GM21381 (cell line): ENCODE measurements around the gene VAC14.
"Not testable (repeated sequence)": the region's sequence is repeated elsewhere in the genome, so short reads cannot be mapped to it uniquely, and the experiment has no call there.

Experiments
- ATAC-seq: cut with Tn5 transposase; IDR thresholded peaks from one replicate; pipeline ENCODE4 v1.9.1; 2021; ENCODE audit warnings: mild to moderate bottlenecking, moderate library complexity; ENCODE audit not compliant: unreplicated experiment

Gene VAC14

DNA sequence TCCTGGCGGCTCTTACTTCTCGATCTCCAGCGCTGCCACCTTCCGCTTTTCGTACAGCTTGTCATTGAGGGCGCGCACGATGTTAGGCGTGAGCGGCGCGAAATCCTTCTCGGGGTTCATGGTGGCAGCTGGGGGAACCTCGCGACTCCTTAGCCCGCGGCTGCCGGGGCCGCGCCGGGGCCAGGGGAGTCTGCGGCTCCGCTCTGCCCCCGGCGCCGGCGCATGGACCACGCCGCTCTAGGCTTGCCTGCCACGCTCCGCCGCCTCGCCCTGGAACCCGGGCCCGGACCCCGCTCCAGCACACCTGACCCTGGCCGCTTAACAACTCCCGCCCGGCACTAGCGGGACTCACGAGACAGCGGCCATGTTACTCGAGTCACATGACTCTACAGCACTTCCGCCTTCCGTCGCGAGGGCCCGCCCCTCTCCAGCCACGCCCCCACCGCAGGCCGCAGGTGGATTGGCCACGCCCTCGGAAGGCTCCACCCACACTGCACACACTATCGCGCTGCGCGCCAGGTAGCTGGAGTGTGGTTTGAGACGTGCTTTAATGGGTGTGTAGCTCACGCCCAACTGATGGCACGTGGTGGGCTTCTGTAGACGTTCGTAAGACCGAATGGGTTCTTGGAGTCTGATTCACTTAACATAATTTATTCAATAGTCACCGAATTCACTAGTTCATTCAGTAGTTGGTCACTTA is at the start of gene VAC14:
Gene VAC14, minus strand, starts transcription at position 378 of the 700 bp plus-strand sequence. Its CDS starts 258 bp downstream, at position 120.
- peak; percentile 93 for ATAC-seq

DNA sequence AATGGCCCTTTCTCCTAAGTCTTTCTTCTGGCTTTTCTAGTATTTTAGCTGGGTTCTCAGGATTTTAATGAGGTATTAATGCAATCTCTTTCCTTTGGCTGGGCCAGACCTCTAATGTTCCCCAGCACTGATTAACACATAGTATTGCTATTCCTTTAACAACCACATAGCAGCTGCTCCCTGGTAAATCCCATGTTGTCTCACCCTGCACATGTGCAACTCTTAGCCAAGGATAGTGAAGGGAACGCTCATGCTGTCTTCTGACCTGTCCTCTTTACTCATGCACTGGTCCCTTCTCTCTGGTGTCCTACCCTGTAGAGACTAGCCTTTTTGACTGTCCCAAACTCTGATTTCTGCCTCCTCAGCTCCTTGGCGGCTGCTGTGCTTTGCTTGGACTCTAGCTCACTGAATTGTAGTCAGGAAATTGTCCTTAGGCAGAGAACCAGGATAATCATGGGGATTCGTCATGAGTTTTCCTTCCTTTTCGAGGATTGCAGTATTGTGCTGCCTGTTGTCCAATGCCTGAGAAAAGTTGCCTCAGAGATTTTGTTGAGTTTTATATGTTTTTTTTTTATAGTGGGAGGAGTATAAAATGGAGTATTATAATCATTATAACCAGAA is 22.6 kb upstream of the VAC14 start:
- not testable (repeated sequence) for ATAC-seq

DNA sequence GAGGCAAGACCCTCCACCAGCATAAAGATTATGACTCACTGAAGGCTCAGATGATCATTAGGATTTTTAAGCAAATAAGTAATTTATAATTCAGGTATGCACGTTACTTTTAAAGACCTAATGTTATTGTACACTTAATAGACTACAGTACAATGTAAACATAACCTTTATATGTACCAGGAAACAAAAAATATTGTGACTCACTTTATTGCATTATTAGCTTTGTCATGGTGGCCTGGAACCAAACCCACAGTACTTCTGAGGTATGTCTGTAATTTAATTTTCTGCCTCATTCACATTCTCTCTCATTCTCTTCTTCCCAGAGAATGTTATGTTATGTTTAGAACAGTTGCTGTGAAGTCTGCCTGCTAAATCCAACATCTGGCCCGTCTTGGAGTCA is 21.8 kb upstream of the VAC14 start:
- not testable (repeated sequence) for ATAC-seq

DNA sequence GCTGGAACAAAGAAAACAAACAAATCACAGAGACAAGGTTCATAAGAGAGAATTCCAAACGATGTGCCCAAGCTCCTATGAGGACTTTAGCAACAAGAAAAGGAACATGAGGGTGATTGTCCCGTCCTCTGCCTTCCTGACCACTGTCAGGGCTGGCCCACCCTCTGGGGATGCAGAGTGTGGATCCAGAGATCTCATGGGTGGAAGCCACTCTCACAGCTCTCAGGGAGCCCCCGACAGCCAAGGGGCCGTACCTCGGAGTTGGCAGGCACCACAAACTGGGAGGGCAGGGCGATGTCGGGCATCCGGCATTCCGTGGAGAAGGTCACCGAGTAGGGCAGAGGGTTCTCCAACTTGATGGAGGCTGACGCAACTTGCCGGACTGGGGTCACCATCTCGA is 17.1 kb upstream of the VAC14 start:
- not testable (repeated sequence) for ATAC-seq

DNA sequence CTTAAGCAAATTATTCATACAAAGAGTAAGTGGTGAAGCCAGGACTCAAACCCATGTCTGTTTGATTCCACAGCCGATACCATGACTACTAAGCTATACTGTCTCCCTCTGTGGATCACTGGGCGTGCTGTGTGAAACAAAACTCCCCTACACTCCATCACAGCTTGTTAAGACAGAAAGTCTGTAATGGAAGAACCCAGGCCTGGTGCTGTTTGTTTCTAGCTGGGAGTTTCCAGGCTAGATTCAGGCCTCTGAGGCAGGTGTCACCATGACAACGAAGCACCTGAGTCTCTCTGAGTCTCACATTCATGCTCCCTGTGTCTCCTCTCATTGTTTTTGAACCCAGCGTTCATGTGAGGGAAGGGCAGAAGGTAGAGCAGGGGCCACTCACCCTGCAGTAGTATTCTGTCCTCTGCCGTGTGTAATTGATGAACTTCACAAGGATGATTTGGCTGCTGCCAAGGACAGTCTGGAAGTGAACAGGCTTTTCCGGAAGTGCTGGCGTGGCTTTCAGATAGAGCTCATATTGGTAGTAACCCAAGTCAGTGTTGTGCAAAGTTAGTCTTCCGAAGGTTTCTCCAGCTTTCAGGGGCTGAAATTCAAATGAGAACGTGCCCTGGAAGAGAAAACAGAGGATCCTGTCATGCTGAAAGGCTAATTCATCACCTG is 8.6 kb upstream of the VAC14 start:
- ATAC-seq: no peak

DNA sequence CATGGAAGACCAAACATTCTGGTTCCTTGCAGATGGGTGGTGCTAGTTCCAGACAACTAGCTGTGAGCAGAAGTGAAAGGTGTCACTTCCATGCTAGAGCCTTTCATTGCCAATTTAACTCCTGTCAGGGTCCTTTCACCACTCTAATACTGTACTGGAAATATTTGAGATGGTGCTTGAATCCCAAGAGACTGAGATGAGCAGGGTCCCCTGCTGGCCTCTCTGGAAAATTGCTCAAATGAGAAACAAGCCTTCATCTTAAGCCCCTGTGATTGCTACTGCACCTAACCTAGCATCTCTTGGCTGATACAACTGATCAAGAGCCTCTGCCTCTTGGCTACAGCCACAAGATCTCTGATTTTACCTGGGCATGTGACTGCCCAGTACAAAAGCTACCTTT is 7.4 kb upstream of the VAC14 start:
- no peak for ATAC-seq

DNA sequence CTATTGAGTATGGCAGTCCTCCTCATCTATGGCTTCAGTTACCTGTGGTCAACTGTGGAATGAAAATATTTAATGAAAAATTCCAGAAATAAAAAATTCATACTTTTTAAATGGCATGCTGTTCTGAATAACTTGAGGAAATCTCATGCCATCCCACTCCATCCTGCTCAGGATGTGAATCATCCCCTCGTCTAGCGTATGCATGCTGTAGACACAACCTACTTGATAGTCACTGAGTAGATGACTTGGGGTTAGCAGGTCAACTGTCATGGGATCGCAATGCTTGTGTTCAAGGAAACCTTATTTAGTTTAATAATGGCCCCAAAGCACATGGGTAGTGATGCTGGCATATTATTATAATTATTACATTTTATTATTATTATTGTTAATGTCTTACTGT is 4.8 kb upstream of the VAC14 start:
- no peak for ATAC-seq

DNA sequence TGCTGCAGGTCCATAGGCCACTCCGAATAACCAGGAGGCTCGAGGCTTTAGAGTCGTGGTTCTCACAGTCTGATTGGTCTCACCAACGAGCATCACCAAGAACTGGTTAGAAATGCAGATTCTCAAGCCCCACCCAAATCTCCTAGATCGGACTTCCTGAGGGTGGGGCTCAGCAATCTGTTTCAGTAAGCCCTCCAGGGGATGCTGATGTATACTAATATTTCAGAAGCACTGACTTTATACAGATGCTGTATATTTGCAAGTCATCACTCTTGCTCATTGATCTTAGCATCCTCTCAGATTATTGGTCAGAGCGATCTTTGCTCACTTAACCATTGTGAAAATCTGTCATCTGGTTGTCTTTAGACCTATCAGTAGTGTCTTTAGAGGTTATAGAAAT is 4.4 kb upstream of the VAC14 start:
- ATAC-seq: no peak

DNA sequence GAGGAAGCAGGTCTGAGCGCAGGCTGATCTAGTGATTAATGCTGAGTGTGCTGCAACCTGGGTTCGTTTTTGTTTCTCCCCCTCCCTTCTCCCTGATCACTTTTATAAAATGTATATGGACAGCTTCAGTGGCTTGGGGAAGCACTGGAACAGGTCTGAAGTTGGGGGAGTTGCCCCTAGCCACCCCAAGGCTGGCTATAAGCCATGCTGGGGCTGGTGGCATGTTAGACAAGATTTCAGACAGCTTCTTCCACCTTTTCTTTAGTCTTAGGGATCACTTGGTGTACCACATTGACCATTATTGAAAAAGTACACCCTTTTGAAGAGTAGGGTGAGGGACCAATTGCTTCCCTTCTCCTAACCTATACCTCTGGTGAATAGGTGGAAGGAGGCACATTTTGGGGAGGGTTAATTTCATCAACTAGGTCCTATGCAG is 3.8 kb upstream of the VAC14 start:
- no peak for ATAC-seq

DNA sequence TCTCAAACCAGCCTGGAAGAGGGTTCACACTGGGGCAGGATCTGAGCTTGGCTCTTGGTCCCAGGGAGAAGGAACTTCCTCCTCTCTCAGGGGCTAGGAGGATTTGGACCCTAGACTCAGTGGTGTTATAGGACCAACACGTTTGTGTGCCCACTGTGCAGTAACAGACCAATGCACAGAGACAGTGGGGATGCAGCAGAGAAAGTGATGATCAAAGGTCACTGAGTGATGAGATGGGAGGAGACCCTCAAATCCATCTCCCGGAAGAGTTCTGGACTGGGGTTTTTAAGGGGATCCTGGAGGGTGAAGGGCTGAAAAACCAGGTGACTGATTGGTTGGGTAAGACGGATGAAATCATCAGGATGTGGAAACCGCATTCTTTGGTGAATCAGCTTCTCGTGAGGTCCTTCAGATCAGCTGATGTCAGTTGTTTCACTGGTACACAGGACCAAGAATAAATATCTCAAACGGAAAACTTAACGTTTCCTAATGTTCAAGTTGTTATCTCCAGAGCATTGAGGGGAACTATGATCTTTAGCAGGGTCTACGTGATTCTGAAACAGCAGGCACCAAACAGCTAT is 3.3 kb upstream of the VAC14 start:
- ATAC-seq: no peak

DNA sequence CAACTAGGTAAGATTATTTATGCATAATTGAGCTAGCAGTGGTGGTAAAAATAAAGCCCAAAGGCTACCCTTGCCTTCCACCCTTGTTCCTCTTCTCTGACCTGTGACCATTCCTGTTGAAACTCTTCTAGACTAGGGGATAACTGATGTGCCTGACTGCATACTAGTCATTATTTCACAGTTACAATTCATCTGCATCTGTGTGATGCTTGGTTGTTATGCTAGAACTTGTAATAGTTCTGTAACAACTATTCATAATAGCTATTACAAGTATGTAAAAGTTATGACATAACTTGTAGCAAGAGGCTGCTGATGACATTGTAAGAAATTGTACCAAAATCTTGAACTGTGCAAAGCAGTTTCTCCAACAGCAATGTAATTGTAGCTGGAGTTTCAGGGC is 2.4 kb upstream of the VAC14 start:
- no peak for ATAC-seq

DNA sequence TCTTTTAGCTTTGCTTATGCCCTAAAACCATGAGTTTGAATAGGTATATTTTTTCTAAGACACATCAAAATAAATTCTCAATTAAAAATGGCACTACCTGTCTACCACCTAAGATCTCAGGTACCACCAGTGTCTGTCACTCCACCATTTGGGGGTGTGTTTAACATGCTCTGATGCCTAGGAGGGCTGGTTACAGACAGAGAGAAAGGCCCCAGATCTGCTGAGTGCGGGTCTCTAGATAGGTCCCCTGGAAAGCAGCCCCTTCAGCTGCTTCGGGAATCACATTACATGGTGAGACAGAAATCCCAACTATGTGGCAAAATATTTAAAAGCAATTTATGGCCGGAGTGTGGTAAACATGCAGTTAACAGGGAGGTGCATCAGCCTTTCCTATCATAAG is 653 bp upstream of the VAC14 start:
- no peak for ATAC-seq

DNA sequence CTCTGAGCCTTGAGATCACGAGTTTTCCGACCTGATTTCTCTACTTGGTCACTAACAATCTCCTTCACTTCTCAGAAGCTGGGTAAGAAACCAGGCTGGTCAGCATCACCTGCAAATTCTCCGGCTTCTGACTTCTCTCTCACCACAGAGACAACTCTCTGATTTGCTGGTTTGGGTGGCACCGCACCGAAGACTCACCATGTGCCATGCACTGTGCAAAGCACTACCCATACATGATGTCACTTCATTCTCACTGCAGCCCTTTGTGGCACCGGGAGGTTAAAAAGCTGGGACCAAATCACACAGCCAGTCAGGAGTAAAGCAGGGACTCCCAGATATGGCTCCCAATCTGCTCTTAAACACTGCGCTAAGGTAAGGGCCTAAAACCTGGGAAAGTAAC is 647 bp downstream of the VAC14 start:
- ATAC-seq: no peak

DNA sequence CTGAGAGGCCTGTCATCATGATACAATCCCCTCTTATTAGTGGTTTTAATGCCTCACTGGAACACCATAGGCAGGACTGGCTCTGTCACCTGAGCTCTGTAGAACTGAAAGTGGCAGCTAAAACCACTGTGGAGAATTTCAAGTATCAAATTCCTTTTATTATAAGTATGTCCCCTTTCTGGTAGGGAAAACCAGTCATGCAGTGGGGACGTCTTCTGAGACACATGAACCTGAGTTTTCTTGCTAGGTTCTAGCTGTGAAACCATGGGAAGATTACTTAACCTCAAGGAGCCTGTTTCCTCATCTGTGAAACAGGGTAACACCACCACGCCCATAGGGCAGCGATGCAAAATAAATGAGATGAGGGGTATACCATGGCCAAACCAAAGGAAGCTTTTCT is 4.7 kb downstream of the VAC14 start:
- ATAC-seq: no peak

DNA sequence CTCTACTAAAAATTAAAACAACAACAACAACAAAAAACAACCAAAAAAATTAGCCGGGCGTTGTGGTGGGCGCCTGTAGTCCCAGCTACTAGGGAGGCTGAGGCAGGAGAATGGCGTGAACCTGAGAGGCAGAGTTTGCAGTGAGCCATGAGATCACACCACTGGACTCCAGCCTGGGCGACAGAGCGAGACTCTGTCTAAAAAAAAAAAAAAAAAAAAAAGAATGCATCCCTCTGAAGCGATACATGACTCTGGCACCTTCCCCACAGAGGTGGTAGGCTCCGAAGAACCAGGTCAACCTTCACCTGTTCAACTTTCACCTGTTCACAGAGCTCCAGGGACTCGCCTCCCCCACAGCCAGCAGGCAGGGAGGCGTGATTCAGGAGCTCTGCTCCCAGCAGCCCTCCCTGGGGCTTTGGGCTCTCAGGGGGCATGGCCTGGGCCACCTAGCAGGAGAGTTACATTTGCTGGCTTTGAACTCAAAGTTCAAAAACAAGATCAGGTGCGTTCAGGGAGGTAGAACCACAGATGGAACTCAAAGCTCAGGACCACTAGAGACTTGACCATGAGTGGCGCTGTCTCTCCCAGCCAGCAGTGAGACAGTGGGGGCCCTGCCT is 5.6 kb downstream of the VAC14 start:
- ATAC-seq: no peak

DNA sequence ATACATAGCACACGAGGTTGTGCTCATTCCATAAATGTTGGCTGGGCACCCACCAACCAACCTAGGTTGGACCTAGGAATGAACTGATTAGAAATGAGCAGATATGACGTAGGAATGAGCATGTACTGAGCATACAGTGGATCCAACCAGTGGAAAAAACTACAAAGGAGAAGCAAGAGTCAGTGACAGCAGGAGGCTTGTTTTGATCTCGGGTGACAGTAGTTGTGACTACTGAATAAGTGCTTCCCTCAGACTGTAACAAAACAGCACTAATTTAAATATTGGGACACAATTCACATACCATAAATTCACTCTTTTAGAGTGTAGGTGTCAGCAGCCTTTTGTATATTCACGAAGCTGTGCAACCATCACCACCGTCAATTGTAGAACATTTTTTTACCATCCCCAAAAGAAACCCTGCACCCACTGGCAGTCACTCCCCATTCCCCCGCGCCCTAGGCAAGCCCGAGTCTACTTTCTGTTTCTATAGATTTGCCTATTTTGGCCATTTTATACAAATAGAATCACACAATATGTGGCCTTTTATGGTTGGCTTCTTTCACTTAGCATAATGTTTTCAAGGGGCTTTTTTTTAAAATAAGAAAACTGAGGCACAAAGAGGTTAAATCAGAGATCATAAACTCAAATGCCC is 7.0 kb downstream of the VAC14 start:
- ATAC-seq: peak; percentile 45

DNA sequence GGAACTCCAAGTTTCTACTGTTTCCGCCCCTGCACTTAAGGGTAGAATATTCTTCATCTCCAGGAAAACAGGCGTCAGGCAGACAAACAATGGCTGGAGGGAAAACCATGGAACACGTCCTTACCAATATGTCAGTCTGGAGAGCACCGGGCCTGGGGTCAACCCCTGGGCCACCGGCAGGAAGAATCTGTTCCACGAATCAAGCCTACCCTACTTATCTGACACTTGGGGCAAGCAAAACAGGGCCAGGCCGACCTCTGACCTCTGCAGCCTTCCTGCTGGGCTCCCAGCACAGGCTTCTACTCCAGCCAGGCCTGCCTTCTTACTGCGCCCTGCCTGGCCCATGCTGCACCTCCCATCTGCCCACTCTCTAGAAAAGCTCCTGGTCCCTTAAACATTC is 10.1 kb downstream of the VAC14 start:
- ATAC-seq: no peak

DNA sequence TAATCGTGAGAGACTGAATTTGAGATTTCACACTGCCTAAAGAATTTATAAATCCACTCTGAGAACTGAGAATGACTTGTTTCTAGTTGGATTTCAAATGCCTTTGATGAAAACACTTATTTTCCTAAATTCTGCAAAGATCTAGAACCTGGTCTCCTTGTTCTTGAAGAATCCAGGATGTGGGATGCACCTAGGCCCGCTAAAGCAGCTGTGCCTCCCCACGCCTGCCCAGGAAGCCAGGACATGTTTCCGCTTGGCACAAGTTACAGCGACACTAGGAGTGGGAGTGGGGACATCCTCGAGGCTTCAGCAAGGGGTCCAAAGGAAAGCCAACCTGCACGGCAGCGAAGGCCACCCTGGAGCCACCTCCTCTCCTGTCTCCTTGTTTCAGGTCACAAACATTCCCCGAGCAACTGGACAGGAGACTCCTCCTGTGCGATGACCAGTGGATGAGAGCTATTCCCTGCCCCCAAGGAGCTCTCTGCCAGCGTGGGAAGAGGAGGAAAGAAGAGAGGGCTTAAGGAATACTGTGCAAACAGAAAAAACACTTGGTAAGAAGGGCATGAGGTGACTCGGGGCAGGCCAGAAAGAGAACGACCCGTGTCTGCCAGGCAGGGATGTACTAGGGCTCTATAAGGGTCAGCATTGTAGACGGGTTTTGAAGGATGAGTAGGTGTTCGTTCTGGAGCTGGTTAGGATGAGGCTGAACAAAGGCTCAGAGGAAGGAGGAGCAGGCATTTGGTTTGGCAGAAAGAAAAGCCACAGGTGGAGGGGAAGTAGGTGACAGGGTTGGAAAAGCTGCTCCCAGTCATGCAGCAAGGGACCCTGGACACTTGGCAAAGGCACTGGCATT is 11.1 kb downstream of the VAC14 start:
- no peak for ATAC-seq

DNA sequence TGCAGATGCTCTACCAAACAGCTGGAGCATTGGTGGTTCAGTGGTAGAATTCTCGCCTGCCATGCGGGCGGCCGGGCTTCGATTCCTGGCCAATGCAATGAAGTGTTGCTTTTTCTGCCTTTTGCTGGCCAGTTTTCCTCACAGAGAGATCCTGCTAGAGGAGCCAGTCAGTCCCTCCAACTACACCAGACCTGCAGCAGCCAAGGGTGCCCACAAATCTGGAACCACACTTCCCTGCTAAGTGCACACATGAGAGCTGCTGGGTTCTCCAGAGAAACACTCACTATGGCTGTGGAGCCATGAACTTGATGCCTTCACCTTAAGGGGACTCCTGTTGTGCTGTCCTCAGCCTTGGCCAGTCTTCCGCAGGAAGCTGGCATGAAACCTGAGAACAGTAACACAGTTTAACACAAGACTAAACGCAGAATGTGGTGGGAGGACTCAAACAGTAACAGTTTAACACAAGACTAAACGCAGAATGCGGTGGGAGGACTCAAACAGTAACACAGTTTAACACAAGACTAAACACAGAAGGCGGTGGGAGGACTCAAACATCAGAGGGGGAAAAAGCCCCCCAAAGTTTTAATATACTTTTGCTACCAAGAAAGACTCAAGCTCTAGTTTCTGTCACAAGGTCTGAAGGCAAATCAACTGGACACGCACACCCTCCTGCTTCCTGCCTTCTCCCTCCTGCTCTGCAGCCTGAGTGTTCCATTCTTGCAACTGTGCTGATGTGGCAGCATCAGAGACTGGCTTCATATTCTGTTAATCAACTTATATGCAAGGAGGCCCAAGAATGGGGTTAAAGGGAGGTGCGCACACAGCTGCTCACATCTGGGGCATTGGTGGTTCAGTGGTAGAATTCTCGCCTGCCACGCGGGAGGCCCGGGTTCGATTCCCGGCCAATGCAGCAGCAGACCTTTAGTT is 12.0 kb downstream of the VAC14 start:
- no peak for ATAC-seq
